RWPE2 (cell line): Measurements from ENCODE around the gene ECM2.
"Not testable (repeated sequence)": the region's sequence is repeated elsewhere in the genome, so short reads cannot be mapped to it uniquely, and the experiment has no call there.

Experiments
- ATAC-seq: fragments of 200-7000 bp; cut with Tn5 transposase; 3 replicates; pipeline ENCODE4 v1.9.1; 2021; ENCODE audit warnings: low read depth
- DNase-seq: peaks from one replicate; pipeline ENCODE4 v3.0.0-alpha.2; 2020; ENCODE audit warnings: low spot score
- H3K27ac ChIP-seq: fragments of 450-650 bp; 2 replicates; pipeline ENCODE4 v1.5.1; 2017; ENCODE audit warnings: mild to moderate bottlenecking; ENCODE audit not compliant: poor library complexity, severe bottlenecking
- H3K27me3 ChIP-seq: fragments of 250-450 bp; sonication (Bioruptor Pico); 2 replicates; pipeline ENCODE4 v1.5.1; 2021; ENCODE audit warnings: mild to moderate bottlenecking, moderate library complexity; ENCODE audit not compliant: insufficient read depth, poor library complexity, severe bottlenecking
- H3K36me3 ChIP-seq: fragments of 250-450 bp; sonication (Bioruptor Pico); 2 replicates; pipeline ENCODE4 v1.5.1; 2020; ENCODE audit warnings: low read depth, mild to moderate bottlenecking, moderate library complexity
- H3K4me1 ChIP-seq: fragments of 250-450 bp; sonication (Bioruptor Pico); 2 replicates; pipeline ENCODE4 v1.5.1; 2021; ENCODE audit warnings: mild to moderate bottlenecking, moderate library complexity; ENCODE audit not compliant: insufficient read depth, poor library complexity, severe bottlenecking
- H3K4me3 ChIP-seq: fragments of 250-450 bp; sonication (Bioruptor Pico); 2 replicates; pipeline ENCODE4 v1.5.1; 2021; ENCODE audit warnings: mild to moderate bottlenecking, moderate library complexity; ENCODE audit not compliant: severe bottlenecking
- H3K9me3 ChIP-seq: fragments of 250-450 bp; sonication (Bioruptor Pico); 2 replicates; pipeline ENCODE4 v1.5.1; 2021; ENCODE audit warnings: mild to moderate bottlenecking, moderate library complexity; ENCODE audit not compliant: severe bottlenecking
- TF ChIP-seq, protein P1 (sequence below): fragments of 450-650 bp; IDR thresholded peaks from one replicate; pipeline ENCODE4 v1.5.1; 2017; ENCODE audit warnings: mild to moderate bottlenecking, moderate library complexity; ENCODE audit not compliant: poor library complexity, severe bottlenecking

Gene ECM2

GRCh38 chr9:92535940-92536850 lies at the start of gene ECM2:
ECM2 (minus strand) TSS chr9:92535990; CDS start chr9:92522866, 13,124 bp downstream.
- Histone ChIP-seq H3K4me3 (no peak within 1 kb of the TSS), H3K36me3 (no peaks in the 10 kb centered on the region), H3K9me3 (no peaks in the 10 kb centered on the region), H3K27ac (no peak within 1 kb of the TSS), H3K27me3 (no peaks in the 10 kb centered on the region), H3K4me1 (no peaks in the 10 kb centered on the region)
- no peak for ATAC-seq
- DNase-seq, result no peak
- TF ChIP-seq, protein P1, sequence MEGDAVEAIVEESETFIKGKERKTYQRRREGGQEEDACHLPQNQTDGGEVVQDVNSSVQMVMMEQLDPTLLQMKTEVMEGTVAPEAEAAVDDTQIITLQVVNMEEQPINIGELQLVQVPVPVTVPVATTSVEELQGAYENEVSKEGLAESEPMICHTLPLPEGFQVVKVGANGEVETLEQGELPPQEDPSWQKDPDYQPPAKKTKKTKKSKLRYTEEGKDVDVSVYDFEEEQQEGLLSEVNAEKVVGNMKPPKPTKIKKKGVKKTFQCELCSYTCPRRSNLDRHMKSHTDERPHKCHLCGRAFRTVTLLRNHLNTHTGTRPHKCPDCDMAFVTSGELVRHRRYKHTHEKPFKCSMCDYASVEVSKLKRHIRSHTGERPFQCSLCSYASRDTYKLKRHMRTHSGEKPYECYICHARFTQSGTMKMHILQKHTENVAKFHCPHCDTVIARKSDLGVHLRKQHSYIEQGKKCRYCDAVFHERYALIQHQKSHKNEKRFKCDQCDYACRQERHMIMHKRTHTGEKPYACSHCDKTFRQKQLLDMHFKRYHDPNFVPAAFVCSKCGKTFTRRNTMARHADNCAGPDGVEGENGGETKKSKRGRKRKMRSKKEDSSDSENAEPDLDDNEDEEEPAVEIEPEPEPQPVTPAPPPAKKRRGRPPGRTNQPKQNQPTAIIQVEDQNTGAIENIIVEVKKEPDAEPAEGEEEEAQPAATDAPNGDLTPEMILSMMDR, result no peak

- DNase-seq (no peak), ATAC-seq (no peak)
- Histone ChIP-seq H3K9me3 (no peaks in the 10 kb centered on the region), H3K4me1 (peaks cover 4% of the 10 kb centered on the region), H3K36me3 (no peaks in the 10 kb centered on the region), H3K4me3 (no peak overlapping the region), H3K27me3 (no peaks in the 10 kb centered on the region), H3K27ac (no peak overlapping the region)
- TF ChIP-seq, protein P1, result no peak
Measured at GRCh38 chr9:92576175-92576574, 40.4 kb upstream of the ECM2 start.

DNA sequence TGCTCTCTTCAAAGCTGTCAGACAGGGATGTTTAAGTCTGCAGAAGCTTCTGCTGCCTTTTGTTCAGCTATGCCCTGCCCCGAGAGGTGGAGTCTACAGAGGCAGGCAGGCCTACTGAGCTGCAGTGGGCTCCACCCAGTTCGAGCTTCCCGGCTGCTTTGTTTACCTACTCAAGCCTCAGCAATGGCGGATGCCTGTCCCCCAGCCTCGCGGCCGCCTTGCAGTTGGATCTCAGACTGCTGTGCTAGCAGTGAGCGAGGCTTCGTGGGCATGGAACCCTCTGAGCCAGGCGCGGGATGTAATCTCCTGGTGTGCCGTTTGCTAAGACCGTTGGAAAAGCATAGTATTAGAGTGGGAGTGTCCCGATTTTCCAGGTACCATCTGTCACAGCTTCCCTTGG lies 37.8 kb upstream of the ECM2 start:
- not testable (repeated sequence) for H3K9me3 ChIP-seq

DNA sequence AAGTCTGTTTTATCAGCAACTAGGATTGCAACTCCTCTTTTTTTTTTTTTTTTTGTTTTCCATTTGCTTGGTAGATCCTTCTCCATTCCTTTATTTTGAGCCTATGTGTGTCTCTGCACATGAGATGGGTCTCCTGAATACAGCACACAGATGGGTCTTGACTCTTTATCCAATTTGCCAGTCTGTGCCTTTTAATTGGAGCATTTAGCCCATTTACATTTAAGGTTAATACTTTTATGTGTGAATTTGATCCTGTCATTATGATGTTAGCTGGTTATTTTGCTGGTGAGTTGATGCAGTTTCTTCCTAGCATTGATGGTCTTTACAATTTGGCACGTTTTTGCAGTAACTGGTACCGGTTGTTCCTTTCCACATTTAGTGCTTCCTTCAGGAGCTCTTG lies 36.1 kb upstream of the ECM2 start:
- H3K9me3 ChIP-seq, H3K36me3 ChIP-seq, ATAC-seq, H3K4me1 ChIP-seq, H3K4me3 ChIP-seq, H3K27ac ChIP-seq, DNase-seq, H3K27me3 ChIP-seq: not testable (repeated sequence)

More for the DNA sequence above, 37.8 kb upstream of the ECM2 start:
- DNase-seq, H3K27ac ChIP-seq, H3K4me1 ChIP-seq, H3K4me3 ChIP-seq, H3K36me3 ChIP-seq, H3K27me3 ChIP-seq, ATAC-seq: not testable (repeated sequence)

DNA sequence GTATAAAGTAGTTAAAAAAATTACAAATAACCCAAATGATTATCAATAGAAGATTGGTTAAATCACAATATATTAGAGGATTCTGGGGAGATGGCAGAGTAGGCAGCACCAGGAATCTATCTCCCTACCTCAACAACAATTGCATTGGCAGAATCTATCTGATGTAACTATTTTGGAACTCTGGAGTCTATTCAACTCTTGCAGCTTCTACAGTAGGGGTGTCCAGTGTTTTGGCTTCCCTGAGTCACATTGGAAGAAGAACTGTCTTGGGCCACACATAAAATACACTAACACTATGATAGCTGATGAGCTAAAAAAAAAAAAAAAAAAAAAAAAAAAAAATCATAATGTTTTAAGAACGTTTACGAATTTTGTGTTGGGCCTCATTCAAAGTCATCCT lies 29.2 kb upstream of the ECM2 start:
- H3K4me3 ChIP-seq, result no peak overlapping the region
- peaks cover 9% of the 10 kb centered on the region for H3K4me1 ChIP-seq
- H3K9me3 ChIP-seq, result no peaks in the 10 kb centered on the region
- H3K27me3 ChIP-seq, result no peaks in the 10 kb centered on the region
- no peak overlapping the region for H3K27ac ChIP-seq
- ATAC-seq (no peak), DNase-seq (no peak)
- TF ChIP-seq, protein P1, result no peak
- H3K36me3 ChIP-seq, result no peaks in the 10 kb centered on the region

DNA sequence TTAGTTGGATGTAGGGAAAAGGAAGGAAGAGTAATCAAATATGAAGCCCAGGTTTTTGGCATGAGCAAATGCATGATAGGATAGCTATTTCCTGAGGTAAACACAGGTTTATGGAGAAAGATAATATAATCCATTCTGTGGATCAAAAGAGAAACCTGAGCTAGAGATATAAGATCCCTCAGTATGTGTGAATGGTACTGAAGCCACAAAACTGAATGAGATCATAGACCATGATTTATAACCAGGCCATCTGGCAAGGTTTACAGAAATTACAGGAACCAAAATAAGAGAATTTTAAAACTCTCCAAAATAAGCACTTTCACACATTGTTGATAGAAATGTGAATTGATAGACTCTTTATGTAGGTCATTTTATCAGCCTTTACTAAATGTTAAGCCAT lies 28.7 kb upstream of the ECM2 start:
- DNase-seq (no peak), ATAC-seq (0 out of 3 replicates have a peak, but pooled peaks have one; percentile 19)
- no peak overlapping the region for H3K27ac ChIP-seq
- H3K27me3 ChIP-seq, result no peaks in the 10 kb centered on the region
- peaks cover 9% of the 10 kb centered on the region for H3K4me1 ChIP-seq
- H3K36me3 ChIP-seq, result no peaks in the 10 kb centered on the region
- no peak overlapping the region for H3K4me3 ChIP-seq
- H3K9me3 ChIP-seq, result no peaks in the 10 kb centered on the region
- TF ChIP-seq, protein P1, result no peak
